Fibroblast of skin of right quadriceps (primary cell): Measurements from ENCODE around the gene WDR7.

Experiments
- DNase-seq: peaks from one replicate; pipeline ENCODE4 v3.0.0-alpha.2; 2013

WDR7 gene

GRCh38 chr18:56897122-56897521 is 246.0 kb downstream of the WDR7 start:
- DNase-seq = no peak

- DNase-seq = no peak
These were observed 248.5 kb downstream of the WDR7 start for GRCh38 chr18:56899660-56900059.

- DNase-seq = no peak
These were observed 249.3 kb downstream of the WDR7 start for GRCh38 chr18:56900195-56901094.

GRCh38 chr18:56901919-56902318 is 250.8 kb downstream of the WDR7 start:
- no peak for DNase-seq

- DNase-seq = no peak
These were observed 251.5 kb downstream of the WDR7 start for GRCh38 chr18:56902653-56903052.

- no peak for DNase-seq
These were observed 252.5 kb downstream of the WDR7 start for GRCh38 chr18:56903686-56904085.

GRCh38 chr18:56907771-56908170 is 256.6 kb downstream of the WDR7 start:
- no peak for DNase-seq

- DNase-seq = no peak
These were observed 259.1 kb downstream of the WDR7 start for GRCh38 chr18:56910237-56910636.

- no peak for DNase-seq
These were observed 259.8 kb downstream of the WDR7 start for GRCh38 chr18:56910967-56911366.

- no peak for DNase-seq
These were observed 262.8 kb downstream of the WDR7 start for GRCh38 chr18:56913941-56914340.

GRCh38 chr18:56919190-56919589 is 268.0 kb downstream of the WDR7 start:
- DNase-seq = no peak

GRCh38 chr18:56921896-56922480 is 270.8 kb downstream of the WDR7 start:
- DNase-seq = no peak

GRCh38 chr18:56926734-56927133 is 275.6 kb downstream of the WDR7 start:
- no peak for DNase-seq

GRCh38 chr18:56927786-56928185 is 276.6 kb downstream of the WDR7 start:
- DNase-seq = no peak

GRCh38 chr18:56929886-56930285 is 278.7 kb downstream of the WDR7 start:
- no peak for DNase-seq

- DNase-seq = no peak
These were observed 282.3 kb downstream of the WDR7 start for GRCh38 chr18:56933472-56933871.

GRCh38 chr18:56934131-56934530 is 283.0 kb downstream of the WDR7 start:
- no peak for DNase-seq

- no peak for DNase-seq
These were observed 283.7 kb downstream of the WDR7 start for GRCh38 chr18:56934906-56935305.

- DNase-seq = no peak
These were observed 284.4 kb downstream of the WDR7 start for GRCh38 chr18:56935434-56936040.

- no peak for DNase-seq
These were observed 285.3 kb downstream of the WDR7 start for GRCh38 chr18:56936457-56936856.

- no peak for DNase-seq
These were observed 286.8 kb downstream of the WDR7 start for GRCh38 chr18:56937874-56938430.

GRCh38 chr18:56945171-56946083 is 294.3 kb downstream of the WDR7 start:
- no peak for DNase-seq

GRCh38 chr18:56947236-56947635 is 296.1 kb downstream of the WDR7 start:
- DNase-seq = no peak
